Kidney (tissue), 14 donors: ENCODE measurements around the gene ERCC5. TPM values are rescaled to one million over a fixed set of nuclear protein-coding genes. Genes with fewer than 3 reads are reported as not detected.

Experiments used
- DNase-seq, 5 donors: peaks; one replicate each; pipeline ENCODE4 v3.0.0-alpha.2; 2013 to 2020
- FAIRE-seq: peaks from 2 replicates; lab custom pipeline; 2012; peaks lifted over from hg19 to GRCh38; lab: Jason Lieb, UNC
- H3K27ac ChIP-seq, 2 donors: one replicate each; pipeline ENCODE4 v1.7.0; 2013; ENCODE audit warnings: low read depth in 2 of 2, low read length in 2 of 2, inconsistent platforms in 1 of 2
- H3K27me3 ChIP-seq: one replicate; pipeline ENCODE4 v1.7.1; 2013; ENCODE audit warnings: low read length, inconsistent platforms; ENCODE audit not compliant: control insufficient read depth, insufficient read depth
- H3K36me3 ChIP-seq, 3 donors: one replicate each; pipeline versions ENCODE4 v1.7.0 to v1.7.1; 2013; ENCODE audit warnings: low read length in 3 of 3, control low read depth in 1 of 3, inconsistent platforms in 1 of 3; ENCODE audit not compliant: insufficient read depth in 3 of 3, control insufficient read depth in 2 of 3
- H3K4me1 ChIP-seq, 3 donors: one replicate each; pipeline versions ENCODE4 v1.7.0 to v1.7.1; 2013; ENCODE audit warnings: low read length in 3 of 3, inconsistent platforms in 1 of 3, low read depth in 1 of 3; ENCODE audit not compliant: control insufficient read depth in 2 of 3, insufficient read depth in 2 of 3
- H3K4me3 ChIP-seq, 3 donors: one replicate each; pipeline versions ENCODE4 v1.7.0 to v1.8.1; 2013; ENCODE audit warnings: low read length in 3 of 3, control low read depth in 1 of 3, inconsistent platforms in 1 of 3
- H3K9ac ChIP-seq, 3 donors: one replicate each; pipeline versions ENCODE4 v1.7.0 to v1.7.1; 2013; ENCODE audit warnings: low read length in 3 of 3, control low read depth in 1 of 3, inconsistent platforms in 1 of 3
- H3K9me3 ChIP-seq, 3 donors: one replicate each; pipeline versions ENCODE4 v1.7.0 to v1.7.1; 2013; ENCODE audit warnings: low read length in 3 of 3, control low read depth in 1 of 3, inconsistent platforms in 1 of 3; ENCODE audit not compliant: control insufficient read depth in 2 of 3, insufficient read depth in 1 of 3
- intact Hi-C: fragments of 100-400 bp; cut with DNase I; formaldehyde crosslinking; loops from one replicate; pipeline ENCODE4 v1.11.1; 2022
- polyA plus RNA-seq: library from polyadenylated mRNA; stranded (reverse); fragments of 350-450 nt; fragmentation: Illumina TruSeq; extraction: RNeasy Lipid Tissue Mini Kit (QIAGEN cat#74804); gene quantifications from one replicate; pipeline ENCODE4 v1.2.3, GENCODE V29; 2014; ENCODE audit warnings: low read depth, low replicate concordance; ENCODE audit not compliant: insufficient read depth
- total RNA-seq: library from RNA; stranded (reverse); fragmentation: NEBNext Ultra II Directional; extraction: Animal tissue kit (Norgen Biotek cat#: 25700); gene quantifications from one replicate; pipeline ENCODE4 v1.2.1, GENCODE V29; 2021
- TF ChIP-seq, protein P1 (sequence below): IDR thresholded peaks from 3 replicates; pipeline ENCODE4 v1.5.1; 2012; ENCODE audit warnings: mild to moderate bottlenecking, moderate library complexity, borderline replicate concordance; ENCODE audit not compliant: insufficient read depth; ENCODE audit errors: extremely low read depth
- donor health status: control.
- donor health status: control.
- donor health status: control.
- donor health status: control.
- donor health status: control.
- donor health status: DM: yes; HTN: yes; CAD: no.
- donor health status: Normal renal cell carcinoma (clear cell type).

ERCC5 gene
- total and polyA plus RNA-seq, 2 donors from 2014 or later, result 37.4 to 56.0 TPM

DNA sequence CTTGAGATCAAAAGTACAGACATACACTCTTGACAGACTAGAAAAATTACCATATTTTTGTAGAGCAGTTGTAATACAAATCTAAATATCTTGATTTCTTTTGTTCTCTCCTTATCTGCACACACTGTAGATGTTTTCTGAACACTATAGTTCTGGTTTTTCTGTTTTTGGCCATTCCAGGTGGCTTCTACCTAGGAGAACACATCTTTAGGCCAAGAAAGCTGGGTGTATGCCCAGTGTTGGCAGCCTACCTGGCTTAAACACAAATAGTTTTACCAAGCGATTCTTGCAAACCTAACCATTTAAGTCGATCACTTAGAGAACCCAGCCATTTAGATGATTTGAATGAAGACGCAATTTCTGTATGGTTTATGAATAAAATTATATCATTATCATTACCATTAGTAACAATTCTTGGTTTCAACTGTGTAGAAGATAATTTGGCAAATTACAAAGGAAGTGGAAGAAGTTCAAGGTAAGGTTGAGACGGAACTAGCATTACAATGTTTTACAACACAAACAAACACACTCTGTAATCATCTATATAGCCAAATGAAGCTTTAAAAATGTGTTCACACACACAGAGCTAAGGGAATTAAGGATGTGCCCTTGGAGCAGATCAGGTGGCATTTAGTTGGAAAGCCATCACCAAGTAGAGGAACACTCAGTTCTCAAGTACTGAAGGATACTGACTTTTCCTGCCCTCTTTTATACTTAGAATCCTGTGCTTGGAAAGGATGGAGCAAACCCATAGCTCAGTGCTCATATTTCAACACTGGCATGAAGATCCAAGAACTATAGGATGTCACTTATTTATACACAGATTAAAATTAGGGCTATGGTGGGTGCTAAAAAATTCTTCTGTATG lies 36.2 kb downstream of the ERCC5 start:
- no peaks in the 10 kb centered on the region for H3K4me1 ChIP-seq
- DNase-seq, result no peak
- TF ChIP-seq, protein P1, sequence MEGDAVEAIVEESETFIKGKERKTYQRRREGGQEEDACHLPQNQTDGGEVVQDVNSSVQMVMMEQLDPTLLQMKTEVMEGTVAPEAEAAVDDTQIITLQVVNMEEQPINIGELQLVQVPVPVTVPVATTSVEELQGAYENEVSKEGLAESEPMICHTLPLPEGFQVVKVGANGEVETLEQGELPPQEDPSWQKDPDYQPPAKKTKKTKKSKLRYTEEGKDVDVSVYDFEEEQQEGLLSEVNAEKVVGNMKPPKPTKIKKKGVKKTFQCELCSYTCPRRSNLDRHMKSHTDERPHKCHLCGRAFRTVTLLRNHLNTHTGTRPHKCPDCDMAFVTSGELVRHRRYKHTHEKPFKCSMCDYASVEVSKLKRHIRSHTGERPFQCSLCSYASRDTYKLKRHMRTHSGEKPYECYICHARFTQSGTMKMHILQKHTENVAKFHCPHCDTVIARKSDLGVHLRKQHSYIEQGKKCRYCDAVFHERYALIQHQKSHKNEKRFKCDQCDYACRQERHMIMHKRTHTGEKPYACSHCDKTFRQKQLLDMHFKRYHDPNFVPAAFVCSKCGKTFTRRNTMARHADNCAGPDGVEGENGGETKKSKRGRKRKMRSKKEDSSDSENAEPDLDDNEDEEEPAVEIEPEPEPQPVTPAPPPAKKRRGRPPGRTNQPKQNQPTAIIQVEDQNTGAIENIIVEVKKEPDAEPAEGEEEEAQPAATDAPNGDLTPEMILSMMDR, result no peak

DNA sequence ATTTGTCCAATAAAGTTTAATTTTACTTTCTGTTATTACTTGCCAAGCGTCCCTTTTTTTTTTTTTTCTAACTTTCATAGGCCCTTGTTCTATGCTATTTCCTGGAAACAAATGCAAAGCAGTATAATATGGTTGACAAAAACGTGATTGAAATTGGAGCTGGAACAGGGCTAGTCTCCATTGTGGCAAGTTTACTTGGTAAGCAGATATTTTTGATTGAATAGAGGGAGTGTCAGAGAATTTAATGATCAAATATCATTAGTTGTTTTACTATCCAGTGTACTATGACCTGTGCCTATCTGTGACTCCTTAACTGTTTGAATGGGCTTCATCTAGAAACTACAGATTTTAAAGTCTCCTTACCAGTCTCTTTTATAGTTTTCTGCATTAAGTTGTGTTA lies 46.7 kb downstream of the ERCC5 start:
- no peak for DNase-seq
- no peaks in the 10 kb centered on the region for H3K27me3 ChIP-seq
- no peaks in the 10 kb centered on the region for H3K4me1 ChIP-seq
- H3K9me3 ChIP-seq, result no peaks in the 10 kb centered on the region
- no peak for FAIRE-seq
- TF ChIP-seq, protein P1, result no peak
- intact Hi-C loops, result no loop called here
- H3K27ac ChIP-seq, result no peak overlapping the region
- H3K36me3 ChIP-seq, result no peaks in the 10 kb centered on the region
- no peak overlapping the region for H3K4me3 ChIP-seq
- H3K9ac ChIP-seq, result no peak overlapping the region

More for the DNA sequence above, 36.2 kb downstream of the ERCC5 start:
- H3K27me3 ChIP-seq, result no peaks in the 10 kb centered on the region
- no peaks in the 10 kb centered on the region for H3K36me3 ChIP-seq
- FAIRE-seq, result no peak
- intact Hi-C loops, result no loop called here
- no peaks in the 10 kb centered on the region for H3K9me3 ChIP-seq
- H3K4me3 ChIP-seq, result no peak overlapping the region
- no peak overlapping the region for H3K27ac ChIP-seq
- H3K9ac ChIP-seq, result no peak overlapping the region

DNA sequence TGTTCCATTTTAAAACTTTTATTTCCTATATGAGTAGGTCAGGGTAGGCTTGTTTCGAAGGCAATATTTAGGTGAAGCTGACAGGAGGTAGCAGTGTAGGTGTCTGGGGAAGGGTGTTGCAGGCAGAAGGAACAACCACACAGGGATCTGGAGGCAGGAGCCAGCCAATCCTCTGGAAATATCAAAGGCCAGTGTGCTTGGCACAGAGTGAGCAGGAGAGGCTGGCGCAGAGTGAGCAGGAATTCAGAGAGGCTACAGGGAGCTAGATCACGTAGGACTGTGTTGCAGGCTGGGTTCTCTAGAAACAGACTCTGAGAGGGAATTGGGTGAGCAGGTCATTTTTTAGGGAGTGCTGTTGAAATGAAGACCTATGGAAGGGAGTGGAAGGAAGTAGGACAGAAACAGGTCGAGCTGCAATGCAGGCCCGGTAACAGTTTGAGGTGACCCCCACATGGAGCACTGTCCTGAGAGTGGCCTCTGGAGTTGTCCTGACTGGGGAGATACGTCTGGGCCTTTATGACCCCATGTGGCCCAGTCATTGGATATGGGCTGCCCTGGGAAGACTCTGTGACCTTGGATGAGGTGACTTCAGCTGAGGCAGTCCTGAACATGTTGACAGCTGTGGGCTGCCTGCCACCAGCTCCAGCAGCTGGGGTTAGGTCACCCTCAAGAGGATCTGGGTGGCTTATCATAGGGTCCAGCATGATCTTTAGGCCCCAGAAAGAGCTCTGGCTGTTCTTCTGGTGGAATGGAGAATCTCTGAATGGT lies 51.7 kb downstream of the ERCC5 start:
- FAIRE-seq, result no peak

More for the DNA sequence above, 51.7 kb downstream of the ERCC5 start:
- Histone ChIP-seq H3K9me3 (no peaks in the 10 kb centered on the region), H3K4me3 (no peak overlapping the region), H3K9ac (no peak overlapping the region), H3K4me1 (peaks cover 0 to 2% (median 0%) of the 10 kb centered on the region in 3 donors), H3K36me3 (no peaks in the 10 kb centered on the region), H3K27me3 (no peaks in the 10 kb centered on the region), H3K27ac (no peak overlapping the region)
- intact Hi-C loops, result no loop called here
- TF ChIP-seq, protein P1, result no peak
- no peak for DNase-seq
